HL-60 (cell line): ENCODE results near the gene CTSL.

Experiments
- DNase-seq, 2 experiments: peaks; one replicate each; pipeline ENCODE4 v3.0.0-alpha.2; 2010 to 2020; ENCODE audit warnings: low read depth in 1 of 2, low spot score in 1 of 2
- H3K27ac ChIP-seq: fragments of 250-450 bp; sonication (Bioruptor Pico); replicated peaks from 2 replicates; pipeline ENCODE4 v1.5.1; 2020; ENCODE audit warnings: mild to moderate bottlenecking, moderate library complexity
- H3K27me3 ChIP-seq: fragments of 250-450 bp; sonication (Bioruptor Pico); 2 replicates; pipeline ENCODE4 v1.5.1; 2021; ENCODE audit warnings: mild to moderate bottlenecking, moderate library complexity; ENCODE audit not compliant: insufficient read depth, poor library complexity, severe bottlenecking
- H3K4me3 ChIP-seq: replicated peaks from 2 replicates; pipeline ENCODE4 v1.5.1; 2011; ENCODE audit warnings: mild to moderate bottlenecking, control low read depth, low read length; ENCODE audit not compliant: insufficient read depth
- GABPA ChIP-seq: IDR thresholded peaks from 2 replicates; pipeline ENCODE4 v1.6.1; 2012; ENCODE audit warnings: low read depth
- POLR2AphosphoS5 ChIP-seq: IDR thresholded peaks from 2 replicates; pipeline ENCODE4 v1.6.1; 2012; ENCODE audit warnings: low read depth
- SPI1 ChIP-seq: IDR thresholded peaks from 2 replicates; pipeline ENCODE4 v1.6.1; 2012; ENCODE audit warnings: low read depth, mild to moderate bottlenecking, borderline replicate concordance
- TF ChIP-seq, protein P1 (sequence below): IDR thresholded peaks from one replicate; pipeline ENCODE4 v1.5.1; 2011; ENCODE audit warnings: low read length, control low read depth, inconsistent platforms; ENCODE audit not compliant: insufficient read depth
- TF ChIP-seq, protein P2 (sequence below): IDR thresholded peaks from 2 replicates; pipeline ENCODE4 v1.6.1; 2012; ENCODE audit warnings: low read depth; ENCODE audit not compliant: insufficient replicate concordance

Gene CTSL

DNA sequence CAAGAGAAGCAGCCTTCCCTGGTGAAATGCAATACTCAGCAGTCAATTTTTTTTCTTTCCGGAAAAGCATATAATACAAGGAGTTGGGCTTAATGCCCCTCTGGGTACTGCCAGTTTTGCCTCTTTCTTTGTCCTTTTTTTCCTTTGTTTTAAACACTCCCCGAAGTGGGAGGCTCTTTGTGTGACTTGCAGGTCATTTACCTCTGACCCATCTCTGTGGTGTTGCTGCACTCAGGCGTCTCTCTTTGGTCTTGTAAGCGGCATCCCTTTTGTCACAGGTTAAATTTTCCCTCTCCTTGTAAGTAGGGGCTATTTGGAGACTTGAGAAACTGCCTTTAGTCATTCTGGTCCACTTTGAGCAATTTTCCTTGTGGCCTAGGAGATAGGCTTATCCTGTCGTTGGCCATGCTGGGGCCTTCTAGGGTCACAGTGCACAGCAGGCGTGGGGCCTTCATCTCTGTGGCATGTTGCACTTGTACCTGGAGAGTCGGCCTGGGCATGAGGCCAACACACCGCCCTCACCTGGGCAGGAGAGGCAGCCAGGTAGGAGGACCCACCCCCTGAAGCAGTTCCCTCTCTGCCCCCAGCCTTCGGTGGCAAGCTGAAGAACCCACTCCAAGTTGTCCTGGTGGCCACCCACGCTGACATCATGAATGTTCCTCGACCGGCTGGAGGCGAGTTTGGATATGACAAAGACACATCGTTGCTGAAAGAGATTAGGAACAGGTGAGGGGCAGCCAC, 27.7 kb upstream of the CTSL start:
- TF ChIP-seq, protein P1, sequence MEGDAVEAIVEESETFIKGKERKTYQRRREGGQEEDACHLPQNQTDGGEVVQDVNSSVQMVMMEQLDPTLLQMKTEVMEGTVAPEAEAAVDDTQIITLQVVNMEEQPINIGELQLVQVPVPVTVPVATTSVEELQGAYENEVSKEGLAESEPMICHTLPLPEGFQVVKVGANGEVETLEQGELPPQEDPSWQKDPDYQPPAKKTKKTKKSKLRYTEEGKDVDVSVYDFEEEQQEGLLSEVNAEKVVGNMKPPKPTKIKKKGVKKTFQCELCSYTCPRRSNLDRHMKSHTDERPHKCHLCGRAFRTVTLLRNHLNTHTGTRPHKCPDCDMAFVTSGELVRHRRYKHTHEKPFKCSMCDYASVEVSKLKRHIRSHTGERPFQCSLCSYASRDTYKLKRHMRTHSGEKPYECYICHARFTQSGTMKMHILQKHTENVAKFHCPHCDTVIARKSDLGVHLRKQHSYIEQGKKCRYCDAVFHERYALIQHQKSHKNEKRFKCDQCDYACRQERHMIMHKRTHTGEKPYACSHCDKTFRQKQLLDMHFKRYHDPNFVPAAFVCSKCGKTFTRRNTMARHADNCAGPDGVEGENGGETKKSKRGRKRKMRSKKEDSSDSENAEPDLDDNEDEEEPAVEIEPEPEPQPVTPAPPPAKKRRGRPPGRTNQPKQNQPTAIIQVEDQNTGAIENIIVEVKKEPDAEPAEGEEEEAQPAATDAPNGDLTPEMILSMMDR: no peak
- TF ChIP-seq POLR2AphosphoS5 (no peak), GABPA (no peak)
- TF ChIP-seq, protein P2, sequence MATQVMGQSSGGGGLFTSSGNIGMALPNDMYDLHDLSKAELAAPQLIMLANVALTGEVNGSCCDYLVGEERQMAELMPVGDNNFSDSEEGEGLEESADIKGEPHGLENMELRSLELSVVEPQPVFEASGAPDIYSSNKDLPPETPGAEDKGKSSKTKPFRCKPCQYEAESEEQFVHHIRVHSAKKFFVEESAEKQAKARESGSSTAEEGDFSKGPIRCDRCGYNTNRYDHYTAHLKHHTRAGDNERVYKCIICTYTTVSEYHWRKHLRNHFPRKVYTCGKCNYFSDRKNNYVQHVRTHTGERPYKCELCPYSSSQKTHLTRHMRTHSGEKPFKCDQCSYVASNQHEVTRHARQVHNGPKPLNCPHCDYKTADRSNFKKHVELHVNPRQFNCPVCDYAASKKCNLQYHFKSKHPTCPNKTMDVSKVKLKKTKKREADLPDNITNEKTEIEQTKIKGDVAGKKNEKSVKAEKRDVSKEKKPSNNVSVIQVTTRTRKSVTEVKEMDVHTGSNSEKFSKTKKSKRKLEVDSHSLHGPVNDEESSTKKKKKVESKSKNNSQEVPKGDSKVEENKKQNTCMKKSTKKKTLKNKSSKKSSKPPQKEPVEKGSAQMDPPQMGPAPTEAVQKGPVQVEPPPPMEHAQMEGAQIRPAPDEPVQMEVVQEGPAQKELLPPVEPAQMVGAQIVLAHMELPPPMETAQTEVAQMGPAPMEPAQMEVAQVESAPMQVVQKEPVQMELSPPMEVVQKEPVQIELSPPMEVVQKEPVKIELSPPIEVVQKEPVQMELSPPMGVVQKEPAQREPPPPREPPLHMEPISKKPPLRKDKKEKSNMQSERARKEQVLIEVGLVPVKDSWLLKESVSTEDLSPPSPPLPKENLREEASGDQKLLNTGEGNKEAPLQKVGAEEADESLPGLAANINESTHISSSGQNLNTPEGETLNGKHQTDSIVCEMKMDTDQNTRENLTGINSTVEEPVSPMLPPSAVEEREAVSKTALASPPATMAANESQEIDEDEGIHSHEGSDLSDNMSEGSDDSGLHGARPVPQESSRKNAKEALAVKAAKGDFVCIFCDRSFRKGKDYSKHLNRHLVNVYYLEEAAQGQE: no peak
- Histone ChIP-seq H3K4me3 (no peak overlapping the region), H3K27ac (no peak overlapping the region), H3K27me3 (no peaks in the 10 kb centered on the region)
- DNase-seq: no peak

DNA sequence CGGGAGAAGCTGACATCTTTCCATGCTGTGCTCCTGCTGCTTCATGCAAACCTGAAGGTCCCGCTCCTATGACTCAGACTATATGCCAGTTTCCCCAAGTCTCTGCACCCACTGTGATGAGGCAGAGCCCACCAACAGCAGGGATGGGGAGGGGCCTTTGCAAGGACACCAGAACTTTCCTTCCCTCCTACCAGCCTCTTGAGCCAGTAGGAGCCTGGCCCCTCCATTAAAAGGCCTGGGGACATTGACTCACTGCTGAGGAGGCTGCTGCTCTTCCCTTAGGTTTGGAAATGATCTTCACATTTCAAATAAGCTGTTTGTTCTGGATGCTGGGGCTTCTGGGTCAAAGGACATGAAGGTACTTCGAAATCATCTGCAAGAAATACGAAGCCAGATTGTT, 26.1 kb upstream of the CTSL start:
- H3K27me3 ChIP-seq: no peaks in the 10 kb centered on the region
- no peak overlapping the region for H3K27ac ChIP-seq
- H3K4me3 ChIP-seq: no peak overlapping the region
- TF ChIP-seq, protein P1: no peak
- TF ChIP-seq GABPA: no peak
- no peak for TF ChIP-seq POLR2AphosphoS5
- no peak for TF ChIP-seq SPI1
- TF ChIP-seq, protein P2: no peak
- no peak for DNase-seq

DNA sequence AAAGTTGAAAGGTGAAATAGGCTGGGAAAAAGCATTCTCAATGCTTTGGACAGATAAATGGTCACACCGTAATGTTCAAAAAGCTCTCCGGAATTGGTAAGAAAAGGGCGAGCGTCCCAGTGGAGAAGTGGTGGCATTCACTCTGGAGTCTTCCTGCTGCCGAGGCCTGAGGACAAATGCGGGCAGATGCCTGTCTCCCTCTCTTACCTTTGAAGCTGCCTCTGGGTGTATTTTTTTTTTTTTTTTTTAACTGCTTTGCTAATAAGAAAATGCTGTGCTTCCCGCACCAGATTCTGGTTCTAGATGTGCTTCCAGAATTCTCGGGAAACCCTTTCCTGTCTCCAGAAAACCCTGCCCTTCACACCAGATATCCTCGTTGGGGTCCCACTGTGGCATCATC, 24.4 kb upstream of the CTSL start:
- DNase-seq: no peak
- Histone ChIP-seq H3K27me3 (no peaks in the 10 kb centered on the region), H3K27ac (no peak overlapping the region)

More for the DNA sequence above, 24.4 kb upstream of the CTSL start:
- H3K4me3 ChIP-seq: no peak overlapping the region
- TF ChIP-seq, protein P2: no peak
- TF ChIP-seq SPI1 (no peak), GABPA (no peak), POLR2AphosphoS5 (no peak)
- TF ChIP-seq, protein P1: no peak
